ENCODE measurements around the gene DPCD.

DNA sequence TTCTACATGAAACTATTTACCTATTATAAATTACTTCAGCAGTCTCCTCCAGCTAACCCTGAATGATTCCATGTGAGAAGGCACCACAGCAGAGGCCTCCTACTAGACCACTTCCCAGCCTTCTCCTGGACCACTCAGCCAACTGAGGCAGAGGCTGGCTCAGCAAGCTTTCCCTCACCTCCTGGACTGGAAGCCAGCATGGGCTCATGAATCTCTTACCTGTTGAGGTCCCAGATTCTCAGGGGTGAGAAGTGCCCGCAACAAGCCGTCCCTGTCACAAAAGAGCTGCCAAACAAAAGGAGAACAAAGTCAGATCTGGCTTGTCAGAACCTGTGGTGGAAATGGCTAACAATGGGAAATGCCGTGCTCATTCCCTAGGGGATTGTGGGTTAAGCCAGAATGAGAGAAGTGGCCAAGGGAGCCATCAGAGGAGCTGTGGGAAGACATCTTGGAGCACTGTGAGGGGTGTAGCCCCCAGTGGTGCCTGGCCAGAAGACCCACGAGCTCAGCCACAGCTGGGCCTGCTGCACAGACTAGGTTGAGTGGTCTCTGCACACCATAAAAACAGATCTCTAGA, 36.5 kb downstream of the DPCD start:
- no peak for TF ChIP-seq POLR2A (IDR thresholded peaks at IDR 0.05)
- TF ChIP-seq, protein P1, sequence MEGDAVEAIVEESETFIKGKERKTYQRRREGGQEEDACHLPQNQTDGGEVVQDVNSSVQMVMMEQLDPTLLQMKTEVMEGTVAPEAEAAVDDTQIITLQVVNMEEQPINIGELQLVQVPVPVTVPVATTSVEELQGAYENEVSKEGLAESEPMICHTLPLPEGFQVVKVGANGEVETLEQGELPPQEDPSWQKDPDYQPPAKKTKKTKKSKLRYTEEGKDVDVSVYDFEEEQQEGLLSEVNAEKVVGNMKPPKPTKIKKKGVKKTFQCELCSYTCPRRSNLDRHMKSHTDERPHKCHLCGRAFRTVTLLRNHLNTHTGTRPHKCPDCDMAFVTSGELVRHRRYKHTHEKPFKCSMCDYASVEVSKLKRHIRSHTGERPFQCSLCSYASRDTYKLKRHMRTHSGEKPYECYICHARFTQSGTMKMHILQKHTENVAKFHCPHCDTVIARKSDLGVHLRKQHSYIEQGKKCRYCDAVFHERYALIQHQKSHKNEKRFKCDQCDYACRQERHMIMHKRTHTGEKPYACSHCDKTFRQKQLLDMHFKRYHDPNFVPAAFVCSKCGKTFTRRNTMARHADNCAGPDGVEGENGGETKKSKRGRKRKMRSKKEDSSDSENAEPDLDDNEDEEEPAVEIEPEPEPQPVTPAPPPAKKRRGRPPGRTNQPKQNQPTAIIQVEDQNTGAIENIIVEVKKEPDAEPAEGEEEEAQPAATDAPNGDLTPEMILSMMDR (IDR thresholded peaks at IDR 0.05): no peak
